ENCODE results near the gene ANAPC5.
A peak's percentile ranks its signal among the peaks of the same experiment; 100 is the strongest.

The ANAPC5 gene

DNA sequence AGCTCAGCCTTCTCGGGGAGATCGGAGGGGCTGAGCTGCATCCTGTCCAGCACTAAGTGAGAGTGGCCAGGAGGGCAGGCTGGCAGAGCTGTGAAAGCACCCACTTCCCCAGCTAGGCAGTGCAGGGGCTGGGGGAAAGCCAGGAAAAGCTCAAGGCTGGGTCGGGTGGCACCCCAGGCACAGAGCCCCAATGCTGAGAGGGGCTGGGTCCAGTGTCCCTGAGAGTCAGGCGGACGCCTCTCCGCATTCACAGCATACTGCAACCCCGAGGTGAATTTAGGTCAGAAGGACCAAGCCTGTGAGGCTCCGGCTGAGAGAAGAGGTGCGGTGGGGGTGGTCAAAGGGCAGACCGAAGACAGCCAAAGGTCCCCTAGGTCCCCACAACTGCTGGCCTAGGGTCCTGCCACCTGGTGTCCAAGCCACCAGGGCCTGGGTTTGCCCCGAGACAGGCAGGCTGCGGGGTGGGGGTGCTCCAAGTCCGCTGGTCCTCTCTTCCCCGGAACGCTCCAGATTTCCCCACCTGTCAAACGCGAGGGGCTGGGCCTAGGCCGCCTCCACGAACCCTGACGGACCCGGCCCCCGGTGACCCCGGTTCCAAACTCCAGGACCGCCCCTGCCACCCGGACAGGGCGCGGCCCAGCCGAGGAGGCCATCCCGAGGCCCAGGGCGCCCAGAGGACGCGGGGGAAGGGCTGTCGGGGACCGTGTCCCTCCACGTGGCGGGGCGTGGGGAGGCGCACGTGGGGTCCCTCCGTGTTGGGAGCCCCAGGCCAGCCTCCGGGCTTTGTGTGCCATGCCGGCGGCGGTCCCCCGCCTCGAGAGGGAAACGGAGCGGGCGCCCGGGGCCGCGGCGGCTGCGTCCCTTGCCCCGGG lies 56.2 kb downstream of the ANAPC5 start:
- no peak for TF ChIP-seq CTCF (IDR thresholded peaks at IDR 0.05; ENCODE audit: extremely low read depth, missing control alignments)
- peak; percentile 49 for DNase-seq (ENCODE audit: low spot score)

GRCh38 chr12:121295116-121295745 lies 57.0 kb downstream of the ANAPC5 start:
- peak; percentile 39 for DNase-seq (ENCODE audit: low spot score)
- TF ChIP-seq CTCF (IDR thresholded peaks at IDR 0.05; ENCODE audit: extremely low read depth, missing control alignments) = no peak

GRCh38 chr12:121294151-121294889 lies 57.9 kb downstream of the ANAPC5 start:
- no peak for DNase-seq (ENCODE audit: low spot score)
- TF ChIP-seq CTCF (IDR thresholded peaks at IDR 0.05; ENCODE audit: extremely low read depth, missing control alignments) = no peak

DNA sequence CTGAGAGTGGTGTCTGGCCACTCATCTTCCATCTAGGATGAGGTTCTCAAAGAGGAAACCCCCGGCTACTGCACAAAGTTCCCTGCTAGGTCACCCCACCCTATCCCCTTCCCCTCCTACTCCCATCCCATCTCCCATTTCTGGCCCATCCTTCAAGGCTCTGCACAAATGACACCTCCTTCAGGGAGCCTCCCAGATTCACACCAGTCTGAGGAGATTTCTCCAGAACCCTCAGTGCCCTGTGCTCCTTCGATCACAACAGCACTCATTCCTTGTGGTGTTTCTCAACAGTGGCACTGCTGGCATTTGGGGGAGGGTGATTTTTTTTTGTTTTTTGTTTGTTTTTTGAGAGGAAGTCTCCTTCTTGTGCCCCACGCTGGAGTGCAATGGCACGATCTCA lies 58.6 kb downstream of the ANAPC5 start:
- DNase-seq (ENCODE audit: low spot score) = no peak
- TF ChIP-seq CTCF (IDR thresholded peaks at IDR 0.05; ENCODE audit: extremely low read depth, missing control alignments) = no peak

DNA sequence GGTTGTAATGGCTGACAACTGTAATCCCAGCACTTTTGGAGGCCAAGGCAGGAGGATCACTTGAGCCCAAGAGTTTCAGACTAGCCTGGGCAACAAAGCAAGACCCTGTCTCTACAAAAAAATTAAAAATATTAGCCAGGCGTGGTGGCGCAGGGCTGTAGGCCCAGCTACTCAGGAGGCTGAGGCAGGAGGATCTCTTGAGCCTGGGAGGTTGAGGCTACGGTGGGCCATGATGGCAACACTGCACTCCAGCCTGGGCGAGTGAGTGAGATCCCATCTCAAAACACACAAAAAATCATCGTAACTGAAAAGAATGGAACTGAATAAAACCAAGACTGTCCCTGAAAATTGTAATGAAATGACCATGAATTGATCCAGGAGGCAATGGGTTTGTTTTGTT lies 61.8 kb downstream of the ANAPC5 start:
- DNase-seq (ENCODE audit: low spot score) = no peak
- no peak for TF ChIP-seq CTCF (IDR thresholded peaks at IDR 0.05; ENCODE audit: extremely low read depth, missing control alignments)

GRCh38 chr12:121289962-121290361 lies 62.2 kb downstream of the ANAPC5 start:
- TF ChIP-seq CTCF (IDR thresholded peaks at IDR 0.05; ENCODE audit: extremely low read depth, missing control alignments) = no peak
- peak; percentile 3 for DNase-seq (ENCODE audit: low spot score)

DNA sequence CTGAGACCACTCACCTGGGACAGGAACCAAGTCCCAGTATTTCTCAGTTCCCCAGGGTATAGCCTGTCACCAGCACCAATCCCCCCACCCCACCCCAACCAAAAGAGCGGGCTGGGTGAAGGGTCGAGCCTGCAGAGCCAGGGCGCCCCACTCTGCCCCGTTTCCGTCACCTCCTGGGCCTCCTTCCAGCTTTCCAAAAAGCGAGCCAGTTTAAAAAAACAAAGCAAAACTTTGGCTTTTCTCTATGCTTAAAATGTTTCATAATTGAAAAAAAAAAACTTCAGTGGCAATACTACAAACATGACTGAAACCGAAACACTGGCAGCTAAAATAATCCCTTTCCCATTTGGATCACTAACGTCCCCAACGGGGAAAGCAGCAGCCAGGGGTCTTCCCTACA lies 63.2 kb downstream of the ANAPC5 start:
- no peak for TF ChIP-seq CTCF (IDR thresholded peaks at IDR 0.05; ENCODE audit: extremely low read depth, missing control alignments)

More for the DNA sequence above, 63.2 kb downstream of the ANAPC5 start:
- peak; percentile 2 for DNase-seq (ENCODE audit: low spot score)

All from GM20000 (cell line).